Lower lobe of right lung (tissue), 2 donors: ENCODE measurements around the gene ATXN7. TPM values are rescaled to one million over a fixed set of nuclear protein-coding genes. Genes with fewer than 3 reads are reported as not detected.

Experiments
- ATAC-seq, 2 donors: fragments of 200-7000 bp; cut with Tn5 transposase; one replicate each; pipeline ENCODE4 v1.9.1; 2020 to 2022; ENCODE audit warnings: mild to moderate bottlenecking in 2 of 2, moderate library complexity in 2 of 2
- DNase-seq: peaks from one replicate; pipeline ENCODE4 v3.0.0-alpha.2; 2020
- H3K27ac ChIP-seq: fragments of 200-600 bp; one replicate; pipeline ENCODE4 v1.8.0; 2022
- H3K27me3 ChIP-seq: fragments of 200-600 bp; one replicate; pipeline ENCODE4 v1.8.0; 2022; ENCODE audit warnings: low read depth
- H3K36me3 ChIP-seq: fragments of 200-600 bp; one replicate; pipeline ENCODE4 v1.8.0; 2022; ENCODE audit warnings: mild to moderate bottlenecking
- H3K4me1 ChIP-seq: fragments of 200-600 bp; one replicate; pipeline ENCODE4 v1.8.0; 2022
- H3K4me3 ChIP-seq: fragments of 200-600 bp; one replicate; pipeline ENCODE4 v1.8.0; 2022; ENCODE audit warnings: mild to moderate bottlenecking
- H3K9me3 ChIP-seq: fragments of 200-600 bp; one replicate; pipeline ENCODE4 v1.8.0; 2022
- CTCF ChIP-seq: fragments of 200-600 bp; IDR thresholded peaks from one replicate; pipeline ENCODE4 v1.8.0; 2022; ENCODE audit warnings: antibody characterized with exemption, mild to moderate bottlenecking
- intact Hi-C: fragments of 100-400 bp; cut with DNase I; formaldehyde crosslinking; loops from one replicate; pipeline ENCODE4 v1.11.0; 2022
- total RNA-seq: library from RNA; stranded (reverse); fragmentation: NEBNext Ultra II Directional; extraction: Animal tissue kit (Norgen Biotek cat#: 25700); gene quantifications from one replicate; pipeline ENCODE4 v1.2.1, GENCODE V29; 2021
- donor health status: DM: no; HTN: yes; CAD: no; lungs with severe emphysema.

The ATXN7 gene
- total RNA-seq, 1 donor from 2014 or later = 37.3 TPM

- intact Hi-C loops = no loop called here
- no peaks in the 10 kb centered on the region for H3K9me3 ChIP-seq
- peaks cover 100% of the 10 kb centered on the region for H3K36me3 ChIP-seq
Observed at GRCh38 chr3:64010199-64010598, 146.5 kb downstream of the ATXN7 start.

DNA sequence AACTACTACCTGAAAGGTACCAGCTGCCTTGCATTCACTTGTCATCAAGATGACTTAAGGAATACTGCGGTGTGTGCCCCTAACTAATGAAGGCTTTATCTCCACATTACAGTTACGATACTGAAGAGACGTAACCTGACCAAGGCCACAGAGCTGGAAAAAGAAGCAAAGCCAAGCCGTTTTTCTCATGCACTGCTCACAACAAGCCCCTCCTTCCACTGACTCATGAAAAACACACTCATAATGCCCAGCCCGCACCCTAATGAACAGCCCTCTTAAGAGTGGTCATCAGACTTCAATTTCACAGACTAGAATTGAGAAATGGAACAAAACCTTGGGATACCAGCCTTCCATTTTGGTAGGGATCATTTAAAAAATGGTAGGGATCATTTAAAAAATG lies 148.0 kb downstream of the ATXN7 start:
- Histone ChIP-seq H3K4me1 (no peaks in the 10 kb centered on the region), H3K4me3 (no peak overlapping the region), H3K9me3 (no peaks in the 10 kb centered on the region), H3K36me3 (peaks cover 100% of the 10 kb centered on the region), H3K27ac (no peak overlapping the region), H3K27me3 (no peaks in the 10 kb centered on the region)
- ATAC-seq (no peak), DNase-seq (no peak)
- TF ChIP-seq CTCF = no peak
- intact Hi-C loops = no loop called here

More at GRCh38 chr3:64010199-64010598, 146.5 kb downstream of the ATXN7 start:
- DNase-seq = no peak
- no peak for TF ChIP-seq CTCF
- Histone ChIP-seq H3K27ac (no peak overlapping the region), H3K4me1 (no peaks in the 10 kb centered on the region), H3K27me3 (no peaks in the 10 kb centered on the region), H3K4me3 (no peak overlapping the region)
- ATAC-seq = no peak

- Histone ChIP-seq H3K4me1 (peaks cover 18% of the 10 kb centered on the region), H3K36me3 (peaks cover 96% of the 10 kb centered on the region), H3K9me3 (no peaks in the 10 kb centered on the region), H3K27me3 (no peaks in the 10 kb centered on the region), H3K4me3 (no peak overlapping the region), H3K27ac (no peak overlapping the region)
- ATAC-seq (no peak), DNase-seq (no peak)
- no peak for TF ChIP-seq CTCF
- intact Hi-C loops = no loop called here
Observed at GRCh38 chr3:64016941-64017620, 153.4 kb downstream of the ATXN7 start.

DNA sequence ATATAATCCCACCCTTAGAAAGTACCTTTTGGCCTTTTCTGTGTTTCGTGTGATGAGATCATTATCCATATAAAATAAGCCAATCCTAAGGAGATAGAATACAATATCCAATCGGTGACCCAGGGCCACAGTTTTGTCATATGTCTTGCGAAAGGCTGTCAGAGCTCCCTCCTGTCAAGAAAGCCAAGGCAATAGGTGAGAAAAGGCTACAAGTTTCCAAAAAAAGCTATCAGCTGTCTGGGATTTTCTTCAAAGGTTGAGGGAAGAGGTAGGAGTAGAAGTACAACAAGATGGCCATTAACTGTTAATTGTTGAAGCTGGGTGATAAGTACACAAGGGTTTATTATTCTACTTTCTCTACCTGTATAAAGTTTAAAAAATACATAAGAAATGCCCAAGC lies 155.6 kb downstream of the ATXN7 start:
- Histone ChIP-seq H3K27ac (no peak overlapping the region), H3K4me3 (no peak overlapping the region), H3K27me3 (no peaks in the 10 kb centered on the region), H3K4me1 (peaks cover 24% of the 10 kb centered on the region), H3K9me3 (no peaks in the 10 kb centered on the region), H3K36me3 (peaks cover 74% of the 10 kb centered on the region)
- intact Hi-C loops = no loop called here
- no peak for ATAC-seq
- no peak for TF ChIP-seq CTCF
- no peak for DNase-seq

DNA sequence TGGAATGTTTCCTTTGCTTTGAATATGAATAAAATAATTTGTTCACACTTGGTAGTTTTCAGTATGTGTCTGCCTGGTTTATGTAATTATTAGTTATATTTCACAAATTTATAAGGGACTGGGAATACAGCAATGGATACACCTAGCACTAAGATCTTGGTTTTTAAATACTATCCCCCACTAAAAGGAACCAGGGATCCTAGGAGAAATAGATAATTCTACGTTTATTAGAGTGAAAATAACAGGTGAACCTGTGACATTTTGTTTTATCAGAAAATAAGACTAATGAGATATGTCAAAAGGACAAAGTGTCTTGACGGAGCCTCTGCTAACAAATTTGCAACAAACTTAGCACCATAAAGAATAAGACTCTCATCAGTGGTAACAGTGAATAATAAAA lies 156.2 kb downstream of the ATXN7 start:
- intact Hi-C loops = no loop called here
- no peak overlapping the region for H3K4me3 ChIP-seq
- no peak for TF ChIP-seq CTCF
- peaks cover 68% of the 10 kb centered on the region for H3K36me3 ChIP-seq
- H3K4me1 ChIP-seq = peaks cover 24% of the 10 kb centered on the region
- no peak for DNase-seq
- H3K27ac ChIP-seq = no peak overlapping the region
- no peaks in the 10 kb centered on the region for H3K9me3 ChIP-seq
- H3K27me3 ChIP-seq = no peaks in the 10 kb centered on the region
- ATAC-seq = no peak
